Occipital lobe (tissue), 2 donors: ENCODE data around the gene NCR3LG1. TPM values are rescaled to one million over a fixed set of nuclear protein-coding genes. Genes with fewer than 3 reads are reported as not detected.
"Not testable (repeated sequence)": the region's sequence is repeated elsewhere in the genome, so short reads cannot be mapped to it uniquely, and the experiment has no call there.

Experiments
- DNase-seq: peaks from one replicate; lab custom pipeline; 2025; lab: John Stamatoyannopoulos, UW
- total RNA-seq: library from RNA; depleted of rRNA; stranded (reverse); fragments of >200 nt; gene quantifications from one replicate; pipeline ENCODE4 v1.2.3, GENCODE V29; 2014

NCR3LG1 gene
- total RNA-seq, 1 donor from 2014 or later, result 12.0 TPM

GRCh38 chr11:17410606-17411379 lies 59.2 kb downstream of the NCR3LG1 start:
- DNase-seq, result no peak

- DNase-seq, result no peak
Observed at GRCh38 chr11:17411418-17411817, 59.8 kb downstream of the NCR3LG1 start.

- no peak for DNase-seq
Observed at GRCh38 chr11:17412488-17413180, 61.0 kb downstream of the NCR3LG1 start.

GRCh38 chr11:17413414-17414316 lies 62.1 kb downstream of the NCR3LG1 start:
- no peak for DNase-seq

- no peak for DNase-seq
Observed at GRCh38 chr11:17414317-17414737, 62.7 kb downstream of the NCR3LG1 start.

GRCh38 chr11:17414992-17415391 lies 63.4 kb downstream of the NCR3LG1 start:
- no peak for DNase-seq

GRCh38 chr11:17415523-17416104 lies 64.0 kb downstream of the NCR3LG1 start:
- no peak for DNase-seq

- no peak for DNase-seq
Observed at GRCh38 chr11:17416492-17416891, 64.9 kb downstream of the NCR3LG1 start.

GRCh38 chr11:17418444-17419081 lies 67.0 kb downstream of the NCR3LG1 start:
- DNase-seq, result no peak

GRCh38 chr11:17421781-17422180 lies 70.2 kb downstream of the NCR3LG1 start:
- no peak for DNase-seq

GRCh38 chr11:17423533-17424310 lies 72.1 kb downstream of the NCR3LG1 start:
- no peak for DNase-seq

GRCh38 chr11:17426233-17426632 lies 74.6 kb downstream of the NCR3LG1 start:
- DNase-seq, result not testable (repeated sequence)

Other genes with a start within 250 kb of the NCR3LG1 start
- 45.7 TPM for gene PIK3C2A, start 143.8 kb upstream of the NCR3LG1 start, total RNA-seq
- gene NUCB2, start 75.1 kb upstream of the NCR3LG1 start, total RNA-seq, result 69.7 TPM
- gene KCNJ11, start 36.9 kb downstream of the NCR3LG1 start, total RNA-seq, result 11.4 TPM
- gene ABCC8, start 125.0 kb downstream of the NCR3LG1 start, total RNA-seq, result 9.8 TPM
- 0.62 TPM for gene USH1C, start 192.6 kb downstream of the NCR3LG1 start, total RNA-seq
- gene OTOG, start 195.5 kb downstream of the NCR3LG1 start, total RNA-seq, result not detected